ENCODE measurements around the gene MGARP. TPM values are rescaled to one million over a fixed set of nuclear protein-coding genes. Genes with fewer than 3 reads are reported as not detected.

MGARP gene
- total and polyA plus RNA-seq, 9 of the 15 experiments (the other 6 are each of a cell fraction or from before 2014, with no cell fraction given): 0.11 to 0.45 (median 0.23) TPM; not detected in 4

GRCh38 chr4:139297001-139297410 is 17.0 kb upstream of the MGARP start:
- H3K79me2 ChIP-seq (ENCODE audit: control insufficient read depth, insufficient read depth, low read length): peaks cover 84% of the 10 kb centered on the region
- WGBS (ENCODE audit: insufficient coverage, low coverage, missing lambda C conversion rate): 18% methylated on average over 2 of the region's 2 CpGs
- TF ChIP-seq JUND (IDR thresholded peaks at IDR 0.05; ENCODE audit: borderline replicate concordance, low read depth, low read length) (peak; percentile 41; the same call in 1 of the 2 replicates), JUND (tag; IDR thresholded peaks at IDR 0.05; ENCODE audit: borderline replicate concordance, low read depth, low read length) (no peak), HMBOX1 (IDR thresholded peaks at IDR 0.05) (peak; percentile 96), MED1 (CRISPR knock-in tag; IDR thresholded peaks at IDR 0.05; ENCODE audit: borderline replicate concordance) (no peak), CBX3 (IDR thresholded peaks at IDR 0.05; ENCODE audit: borderline replicate concordance in 1 of 2, low read length in 2 of 2) (peak in 1 of 2 experiments; percentile 35; a peak in 1 of 3 replicates), MEIS2 (IDR thresholded peaks at IDR 0.05; ENCODE audit: partially characterized antibody) (peak; percentile 68), ARID4B (CRISPR knock-in tag; IDR thresholded peaks at IDR 0.05) (no peak), MAFF (IDR thresholded peaks at IDR 0.05; ENCODE audit: low read length) (peak; percentile 84), PKNOX1 (IDR thresholded peaks at IDR 0.05) (peak; percentile 70), C11orf30 (IDR thresholded peaks at IDR 0.05; ENCODE audit: low read depth) (peak; percentile 97), CEBPG (CRISPR knock-in tag; IDR thresholded peaks at IDR 0.05) (no peak), CEBPG (tag; conservative IDR thresholded peaks at IDR 0.05 in 1 of 2, IDR thresholded peaks at IDR 0.05 in 1 of 2) (0 out of 4 replicates have a peak, but pooled peaks of 1 of the 2 experiments have one; percentile 9), KHSRP (IDR thresholded peaks at IDR 0.05) (no peak), NFRKB (IDR thresholded peaks at IDR 0.05; ENCODE audit: low read depth) (no peak)

More at GRCh38 chr4:139297001-139297410, 17.0 kb upstream of the MGARP start:
- Histone ChIP-seq H3K4me2 (ENCODE audit: insufficient read depth, low read length) (peak overlapping the region; percentile 54; the same call in 1 of the 2 replicates), H3K27me3 (ENCODE audit: control insufficient read depth in 2 of 2, insufficient read depth in 2 of 2, low read length in 2 of 2) (no peaks in the 10 kb centered on the region), H3K9ac (ENCODE audit: insufficient read depth in 1 of 2, low read depth in 2 of 2, low read length in 2 of 2) (peak overlapping the region in 1 of 2 experiments; percentile 96; a peak in 2 of 4 replicates), H3K4me3 (no peak overlapping the region), H3K9me3 (replicated peaks; ENCODE audit: control insufficient read depth, insufficient read depth, low read depth, low read length) (no peaks in the 10 kb centered on the region), H2AFZ (ENCODE audit: low read depth, low read length) (peak overlapping the region; percentile 49), H4K20me1 (replicated peaks; ENCODE audit: control insufficient read depth, insufficient read depth, low read length) (0 out of 2 replicates have a peak, but pooled peaks cover 3% of the 10 kb centered on the region), H3K4me1 (replicated peaks in 1 of 2; ENCODE audit: control insufficient read depth in 2 of 2, insufficient read depth in 2 of 2, low read length in 2 of 2) (peaks cover 12 to 14% of the 10 kb centered on the region in 2 experiments; a peak in 4 of 5 replicates), H3K9me1 (ENCODE audit: control insufficient read depth, insufficient read depth, low read length) (no peaks in the 10 kb centered on the region), H3K27ac (ENCODE audit: extremely low read depth, low read depth, low read length) (peak overlapping the region; percentile 90), H3K36me3 (ENCODE audit: control insufficient read depth, insufficient read depth, low read length) (peaks cover 26% of the 10 kb centered on the region)
- in situ Hi-C loops (cut with MboI): no loop called here
- ATAC-seq (0 out of 3 replicates have a peak, but pooled peaks have one; percentile 2), DNase-seq (ENCODE audit: extremely low read depth in 1 of 4, low spot score in 3 of 4) (peak in 2 of 4 experiments; percentile 20 to 67), FAIRE-seq (peak; percentile 80)
- CTCF ChIA-PET (ENCODE audit: low intra/inter-chr PET ratio): no interaction called here
- intact Hi-C loops (cut with micrococcal nuclease): loop anchor here (5.0 kb wide), 3 partner anchors 215 to 280 kb away; partner anchors contain the start of gene NOCT
- no TSS peak for BruUV-seq (replicated peaks)
- POLR2A ChIA-PET: interaction anchor here (0.7 to 1.3 kb wide), 7 partner anchors 109 to 266 kb away, joined by 3 to 6 read pairs (median 3); partner anchors contain the start of gene ELF2

Measured in K562 (cell line).